GM23248 (cell line): ENCODE results near the gene TMEM204.

Source experiments
- EZH2 ChIP-seq: fragments of 200-600 bp; sonication (generic); IDR thresholded peaks from 2 replicates; pipeline ENCODE4 v1.6.1; 2018; ENCODE audit warnings: antibody characterized with exemption, mild to moderate bottlenecking; ENCODE audit not compliant: insufficient read depth, poor library complexity, severe bottlenecking
- EZH2phosphoT487 ChIP-seq: fragments of 200-600 bp; sonication (generic); IDR thresholded peaks from 2 replicates; pipeline ENCODE4 v1.6.1; 2018; ENCODE audit warnings: antibody characterized with exemption, moderate library complexity, mild to moderate bottlenecking, low read depth; ENCODE audit not compliant: insufficient read depth

- TF ChIP-seq EZH2 (no peak), EZH2phosphoT487 (no peak)
Observed at GRCh38 chr16:1495211-1495888, 38.1 kb upstream of the TMEM204 start.
